Measurements from ENCODE around the gene GTPBP2.

The GTPBP2 gene

GRCh38 chr6:43572015-43572414 is 57.0 kb downstream of the GTPBP2 start:
- no peak for DNase-seq

GRCh38 chr6:43570876-43571441 is 58.1 kb downstream of the GTPBP2 start:
- peak; percentile 76 for DNase-seq
